Measurements from ENCODE around the gene GCSH. TPM values are rescaled to one million over a fixed set of nuclear protein-coding genes. Genes with fewer than 3 reads are reported as not detected.
A peak's percentile ranks its signal among the peaks of the same experiment; 100 is the strongest.

GCSH gene
- total and polyA plus RNA-seq, 2 of the 13 experiments (the other 11 are each of a cell fraction or from before 2014, with no cell fraction given) = 35.9 to 103 TPM

- TF ChIP-seq, protein P1, sequence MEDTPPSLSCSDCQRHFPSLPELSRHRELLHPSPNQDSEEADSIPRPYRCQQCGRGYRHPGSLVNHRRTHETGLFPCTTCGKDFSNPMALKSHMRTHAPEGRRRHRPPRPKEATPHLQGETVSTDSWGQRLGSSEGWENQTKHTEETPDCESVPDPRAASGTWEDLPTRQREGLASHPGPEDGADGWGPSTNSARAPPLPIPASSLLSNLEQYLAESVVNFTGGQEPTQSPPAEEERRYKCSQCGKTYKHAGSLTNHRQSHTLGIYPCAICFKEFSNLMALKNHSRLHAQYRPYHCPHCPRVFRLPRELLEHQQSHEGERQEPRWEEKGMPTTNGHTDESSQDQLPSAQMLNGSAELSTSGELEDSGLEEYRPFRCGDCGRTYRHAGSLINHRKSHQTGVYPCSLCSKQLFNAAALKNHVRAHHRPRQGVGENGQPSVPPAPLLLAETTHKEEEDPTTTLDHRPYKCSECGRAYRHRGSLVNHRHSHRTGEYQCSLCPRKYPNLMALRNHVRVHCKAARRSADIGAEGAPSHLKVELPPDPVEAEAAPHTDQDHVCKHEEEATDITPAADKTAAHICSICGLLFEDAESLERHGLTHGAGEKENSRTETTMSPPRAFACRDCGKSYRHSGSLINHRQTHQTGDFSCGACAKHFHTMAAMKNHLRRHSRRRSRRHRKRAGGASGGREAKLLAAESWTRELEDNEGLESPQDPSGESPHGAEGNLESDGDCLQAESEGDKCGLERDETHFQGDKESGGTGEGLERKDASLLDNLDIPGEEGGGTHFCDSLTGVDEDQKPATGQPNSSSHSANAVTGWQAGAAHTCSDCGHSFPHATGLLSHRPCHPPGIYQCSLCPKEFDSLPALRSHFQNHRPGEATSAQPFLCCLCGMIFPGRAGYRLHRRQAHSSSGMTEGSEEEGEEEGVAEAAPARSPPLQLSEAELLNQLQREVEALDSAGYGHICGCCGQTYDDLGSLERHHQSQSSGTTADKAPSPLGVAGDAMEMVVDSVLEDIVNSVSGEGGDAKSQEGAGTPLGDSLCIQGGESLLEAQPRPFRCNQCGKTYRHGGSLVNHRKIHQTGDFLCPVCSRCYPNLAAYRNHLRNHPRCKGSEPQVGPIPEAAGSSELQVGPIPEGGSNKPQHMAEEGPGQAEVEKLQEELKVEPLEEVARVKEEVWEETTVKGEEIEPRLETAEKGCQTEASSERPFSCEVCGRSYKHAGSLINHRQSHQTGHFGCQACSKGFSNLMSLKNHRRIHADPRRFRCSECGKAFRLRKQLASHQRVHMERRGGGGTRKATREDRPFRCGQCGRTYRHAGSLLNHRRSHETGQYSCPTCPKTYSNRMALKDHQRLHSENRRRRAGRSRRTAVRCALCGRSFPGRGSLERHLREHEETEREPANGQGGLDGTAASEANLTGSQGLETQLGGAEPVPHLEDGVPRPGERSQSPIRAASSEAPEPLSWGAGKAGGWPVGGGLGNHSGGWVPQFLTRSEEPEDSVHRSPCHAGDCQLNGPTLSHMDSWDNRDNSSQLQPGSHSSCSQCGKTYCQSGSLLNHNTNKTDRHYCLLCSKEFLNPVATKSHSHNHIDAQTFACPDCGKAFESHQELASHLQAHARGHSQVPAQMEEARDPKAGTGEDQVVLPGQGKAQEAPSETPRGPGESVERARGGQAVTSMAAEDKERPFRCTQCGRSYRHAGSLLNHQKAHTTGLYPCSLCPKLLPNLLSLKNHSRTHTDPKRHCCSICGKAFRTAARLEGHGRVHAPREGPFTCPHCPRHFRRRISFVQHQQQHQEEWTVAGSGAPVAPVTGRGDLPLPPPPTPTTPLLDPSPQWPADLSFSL (CRISPR knock-in tag; IDR thresholded peaks at IDR 0.05) = no peak
- no peak for TF ChIP-seq TOPORS (CRISPR knock-in tag; IDR thresholded peaks at IDR 0.05)
- TF ChIP-seq MIER2 (CRISPR knock-in tag; IDR thresholded peaks at IDR 0.05) = no peak
- no peak for TF ChIP-seq CREBL2 (CRISPR knock-in tag; IDR thresholded peaks at IDR 0.05; ENCODE audit: borderline replicate concordance)
- no peak for TF ChIP-seq NFYC (CRISPR knock-in tag; IDR thresholded peaks at IDR 0.05)
- TF ChIP-seq ZNF737 (CRISPR knock-in tag; IDR thresholded peaks at IDR 0.05; ENCODE audit: borderline replicate concordance) = no peak
- TF ChIP-seq U2AF1 (optimal IDR thresholded peaks at IDR 0.05; ENCODE audit: low read depth, low read length) = no peak
- no peak for TF ChIP-seq MIXL1 (CRISPR knock-in tag; IDR thresholded peaks at IDR 0.05)
- TF ChIP-seq ARNT (IDR thresholded peaks at IDR 0.05) = no peak
- TF ChIP-seq SALL1 (CRISPR knock-in tag; IDR thresholded peaks at IDR 0.05) = peak; percentile 68
- TF ChIP-seq KDM3A (CRISPR knock-in tag; IDR thresholded peaks at IDR 0.05; ENCODE audit: low read depth) = peak; percentile 64; the same call in 1 of the 2 replicates
- no peak for TF ChIP-seq MTERF4 (CRISPR knock-in tag; IDR thresholded peaks at IDR 0.05)
- TF ChIP-seq TRAFD1 (CRISPR knock-in tag; IDR thresholded peaks at IDR 0.05; ENCODE audit: borderline replicate concordance) = no peak
- TF ChIP-seq ZNF232 (CRISPR knock-in tag; IDR thresholded peaks at IDR 0.05; ENCODE audit: borderline replicate concordance) = no peak
- no peak; the same call in 1 of the 2 replicates for TF ChIP-seq ZNF281 (CRISPR knock-in tag; IDR thresholded peaks at IDR 0.05; ENCODE audit: borderline replicate concordance)
- TF ChIP-seq TBL1XR1 (IDR thresholded peaks at IDR 0.05; ENCODE audit: borderline replicate concordance, low read length, partially characterized antibody) = no peak
- TF ChIP-seq ZBTB42 (CRISPR knock-in tag; IDR thresholded peaks at IDR 0.05) = no peak
- no peak for TF ChIP-seq TCF7 (IDR thresholded peaks at IDR 0.05; ENCODE audit: low read depth)
Measured at GRCh38 chr16:81035398-81035974, 60.7 kb downstream of the GCSH start, which contains the start of gene ATMIN (continued).
